GM18520 (cell line): ENCODE results near the gene DOCK6.

Source experiments
- ATAC-seq: cut with Tn5 transposase; IDR thresholded peaks from one replicate; pipeline ENCODE4 v1.9.1; 2021; ENCODE audit not compliant: unreplicated experiment

The DOCK6 gene

DNA sequence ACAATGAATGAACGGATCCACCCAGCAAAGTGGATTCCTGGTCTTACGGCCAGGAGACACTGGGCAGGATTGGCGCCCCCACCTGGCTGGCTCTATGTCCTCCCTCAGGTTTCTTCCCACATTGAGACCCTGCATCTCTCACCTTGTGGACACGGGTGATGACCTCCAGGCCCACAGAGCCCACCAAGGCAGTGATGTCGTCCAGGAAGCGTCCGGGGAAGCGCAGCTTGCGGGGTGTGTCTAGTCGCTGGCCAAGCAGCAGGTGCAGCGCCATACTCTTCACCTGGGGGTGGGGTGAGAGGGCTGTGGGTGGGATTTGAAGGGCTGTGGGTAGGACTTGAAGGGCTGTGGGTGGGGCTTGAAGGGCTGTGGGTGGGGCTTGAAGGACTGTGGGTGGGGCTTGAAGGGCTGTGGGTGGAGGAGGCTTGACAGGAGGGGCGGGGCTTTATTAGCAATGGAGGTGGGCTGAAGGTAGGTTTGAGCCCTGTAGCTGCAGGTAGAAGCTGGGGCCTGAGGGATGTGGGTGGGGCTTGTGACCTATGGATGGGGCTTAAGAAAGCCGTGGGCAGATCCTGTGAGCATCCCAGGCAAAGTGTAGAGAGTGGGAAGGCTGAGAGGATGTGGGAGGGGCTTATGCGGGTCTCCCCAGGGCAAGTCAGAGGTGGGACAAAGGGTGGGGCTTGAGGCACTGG, 35.0 kb downstream of the DOCK6 start:
- ATAC-seq = no peak

GRCh38 chr19:11226716-11227166, 35.6 kb downstream of the DOCK6 start:
- no peak for ATAC-seq

GRCh38 chr19:11225815-11226214, 36.5 kb downstream of the DOCK6 start:
- ATAC-seq = no peak

- no peak for ATAC-seq
Measured at GRCh38 chr19:11225172-11225571, 37.2 kb downstream of the DOCK6 start.

DNA sequence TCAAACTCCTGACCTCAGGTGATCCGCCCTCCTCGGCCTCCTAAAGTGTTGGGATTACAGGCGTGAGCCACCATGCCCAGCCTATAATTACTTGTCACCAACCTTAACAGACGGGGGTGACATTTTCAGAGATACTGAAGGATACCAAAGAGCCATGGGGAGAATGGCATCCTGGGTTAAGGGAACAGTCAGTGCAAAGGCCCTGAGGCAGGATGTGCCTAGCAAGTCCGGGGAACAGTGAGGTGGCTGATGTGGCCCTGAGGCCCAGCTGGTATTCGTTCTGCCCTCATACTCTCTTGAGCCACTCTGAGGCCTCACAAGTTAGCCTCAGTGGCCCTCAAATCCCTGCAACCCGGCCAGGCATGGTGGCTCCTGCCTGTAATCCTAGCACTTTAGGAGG, 37.9 kb downstream of the DOCK6 start:
- ATAC-seq = no peak

DNA sequence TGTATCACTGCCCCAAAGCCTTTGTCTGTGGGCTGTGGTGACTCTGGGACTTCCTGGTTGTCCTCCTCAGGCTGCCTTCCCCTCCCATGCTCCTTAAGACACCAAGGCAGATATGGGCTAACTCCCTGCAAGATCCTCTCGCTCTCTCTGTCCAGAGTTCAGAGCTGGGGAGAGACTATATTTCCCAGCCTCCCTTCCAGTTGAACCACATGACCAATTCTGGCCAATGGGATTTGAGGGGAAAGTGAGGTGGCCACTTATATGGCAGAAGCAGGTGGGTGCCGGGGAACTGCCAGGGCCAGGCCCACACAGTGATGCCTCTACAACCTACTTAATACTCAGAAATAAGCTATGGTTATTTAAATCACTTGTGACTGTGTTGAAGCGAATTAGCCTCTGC, 39.1 kb downstream of the DOCK6 start:
- no peak for ATAC-seq

GRCh38 chr19:11221082-11221598, 41.2 kb downstream of the DOCK6 start:
- ATAC-seq = no peak

DNA sequence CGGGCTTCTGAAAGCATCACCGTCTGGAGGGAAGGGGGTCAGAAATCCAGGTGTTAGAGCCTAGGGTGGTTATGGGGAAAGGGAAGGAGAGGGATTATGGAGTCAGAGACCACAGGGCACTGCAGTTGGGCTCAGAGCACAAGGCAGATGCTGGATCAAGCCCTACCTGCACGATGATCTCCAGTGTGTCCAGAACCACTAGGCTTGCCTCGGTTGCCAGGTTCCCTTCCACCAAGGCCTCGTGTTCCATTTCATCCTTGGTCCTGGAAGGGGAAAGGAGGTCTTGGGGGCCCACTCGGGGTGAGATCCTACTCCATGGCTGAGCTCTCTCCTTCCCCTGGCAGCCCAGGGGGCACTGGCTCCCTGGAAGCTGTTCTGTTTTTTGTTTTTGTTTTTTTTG, 47.9 kb downstream of the DOCK6 start:
- no peak for ATAC-seq

DNA sequence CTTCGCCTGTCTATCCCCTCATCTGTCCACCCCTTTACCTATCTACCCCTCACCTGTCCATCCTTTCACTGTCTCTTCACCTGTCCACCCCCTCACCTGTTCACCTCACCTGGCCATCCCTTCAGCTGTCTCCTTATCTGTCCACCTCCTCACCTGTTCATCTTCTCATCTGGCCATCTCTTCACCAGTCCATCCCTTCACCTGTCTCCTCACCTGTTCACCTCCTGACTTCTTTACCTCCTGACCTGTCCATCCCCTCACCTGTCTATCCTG, 51.7 kb downstream of the DOCK6 start:
- ATAC-seq = no peak

DNA sequence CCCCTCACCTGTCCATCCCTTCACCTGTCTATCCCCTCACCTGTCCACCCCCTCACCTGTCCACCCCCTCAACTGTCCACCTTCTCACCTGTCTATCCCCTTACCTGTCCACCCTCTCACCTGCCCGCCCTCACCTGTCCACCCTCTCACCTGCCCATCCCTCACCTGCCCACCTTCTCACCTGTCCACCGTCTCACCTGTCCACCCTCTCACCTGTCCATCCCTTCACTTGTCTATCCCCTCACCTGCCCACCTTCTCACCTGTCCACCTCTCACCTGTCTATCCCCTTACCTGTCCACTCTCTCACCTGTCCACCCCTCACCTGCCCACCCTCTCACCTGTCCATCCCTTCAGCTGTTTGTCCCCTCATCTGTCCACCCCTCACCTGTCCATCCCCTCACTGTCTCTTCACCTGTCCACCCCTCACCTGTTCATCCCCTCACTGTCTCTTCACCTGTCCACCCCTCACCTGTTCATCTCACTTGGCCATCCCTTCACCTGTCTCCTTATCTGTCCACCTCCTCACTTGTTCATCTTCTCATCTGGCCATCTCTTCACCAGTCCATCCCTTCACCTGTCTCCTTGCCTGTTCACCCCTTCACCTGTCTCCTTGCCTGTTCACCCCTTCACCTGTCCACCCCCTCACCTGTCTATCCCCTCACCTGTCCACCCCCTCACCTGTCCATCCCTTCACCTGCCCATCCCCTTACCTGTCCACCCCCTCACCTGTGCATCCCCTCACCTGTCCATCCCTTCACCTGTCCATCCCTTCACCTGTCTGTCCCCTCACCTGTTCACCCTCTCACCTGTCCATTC, 52.3 kb downstream of the DOCK6 start:
- ATAC-seq = no peak

DNA sequence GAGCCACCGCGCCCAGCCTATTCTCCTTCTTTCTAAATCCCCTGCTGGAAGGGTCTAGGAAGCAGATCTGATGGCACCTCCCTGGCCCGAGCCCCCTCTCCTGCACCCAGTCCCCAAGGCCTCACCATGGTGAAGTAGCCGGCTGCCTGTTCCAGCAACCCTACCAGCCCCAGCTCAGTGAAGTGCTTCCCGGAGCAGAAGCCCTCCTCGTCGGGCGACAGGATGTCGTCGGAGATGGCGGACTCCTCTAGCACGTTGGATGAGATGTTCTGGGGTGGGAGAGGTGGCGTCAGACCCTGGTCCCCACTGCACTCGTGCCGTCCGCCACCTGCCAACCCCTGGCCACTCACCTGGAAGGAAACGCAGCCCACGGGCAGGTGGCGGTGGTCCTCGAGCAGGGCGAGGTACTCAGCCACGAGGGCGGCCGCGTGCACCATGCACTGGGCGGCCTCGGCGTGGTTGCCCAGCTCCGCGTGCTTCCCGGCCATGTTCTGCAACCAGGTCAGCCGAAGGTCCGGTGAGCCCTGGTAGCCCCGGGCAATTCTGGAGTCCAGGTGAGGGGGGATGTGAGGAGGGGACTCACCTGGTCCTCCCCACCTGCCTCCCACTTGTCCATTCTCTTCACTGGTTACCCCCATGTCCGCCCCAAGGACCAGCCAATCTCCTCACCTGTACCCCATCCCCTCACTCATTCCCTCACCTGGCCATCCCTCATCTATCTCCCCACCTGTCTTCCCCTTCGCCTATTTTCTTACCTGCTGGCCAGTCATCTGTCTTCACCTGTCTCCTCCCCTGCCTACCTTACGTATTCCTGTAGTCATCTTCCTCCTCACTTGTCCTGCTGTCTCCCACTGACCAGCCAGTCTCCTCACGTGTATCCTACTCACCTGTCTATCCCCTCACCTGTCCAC, 53.5 kb downstream of the DOCK6 start:
- no peak for ATAC-seq

DNA sequence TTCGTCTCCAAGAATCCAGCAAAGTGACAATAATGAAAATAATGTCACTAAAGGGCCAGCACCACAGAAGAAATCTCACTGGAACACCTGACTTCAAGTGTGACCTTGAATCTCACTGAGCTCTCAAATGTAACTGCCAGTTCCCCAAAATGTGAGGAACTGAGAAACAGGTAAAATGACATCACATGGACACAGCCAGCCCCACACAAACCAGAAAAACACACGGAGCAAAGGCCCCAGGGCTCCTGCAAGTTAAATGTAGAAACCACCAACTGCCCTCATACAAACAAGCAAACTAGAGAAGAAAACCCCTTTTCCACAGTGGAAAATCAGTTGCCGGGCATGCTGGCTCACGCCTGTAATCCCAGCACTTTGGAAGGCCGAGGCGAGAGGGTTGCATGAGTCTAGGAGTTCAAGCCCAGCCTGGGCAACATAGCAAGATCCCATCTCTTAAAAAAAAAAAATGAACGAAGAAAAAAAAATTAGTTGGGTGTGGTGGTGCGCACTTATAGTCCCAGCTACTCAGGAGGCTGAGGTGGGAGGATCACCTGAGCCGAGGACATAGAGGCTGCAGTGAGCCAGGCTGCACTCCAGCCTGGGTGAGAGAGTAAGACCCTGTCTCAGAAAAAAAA, 56.3 kb downstream of the DOCK6 start:
- no peak for ATAC-seq

GRCh38 chr19:11204943-11205349, 57.4 kb downstream of the DOCK6 start:
- ATAC-seq = no peak

DNA sequence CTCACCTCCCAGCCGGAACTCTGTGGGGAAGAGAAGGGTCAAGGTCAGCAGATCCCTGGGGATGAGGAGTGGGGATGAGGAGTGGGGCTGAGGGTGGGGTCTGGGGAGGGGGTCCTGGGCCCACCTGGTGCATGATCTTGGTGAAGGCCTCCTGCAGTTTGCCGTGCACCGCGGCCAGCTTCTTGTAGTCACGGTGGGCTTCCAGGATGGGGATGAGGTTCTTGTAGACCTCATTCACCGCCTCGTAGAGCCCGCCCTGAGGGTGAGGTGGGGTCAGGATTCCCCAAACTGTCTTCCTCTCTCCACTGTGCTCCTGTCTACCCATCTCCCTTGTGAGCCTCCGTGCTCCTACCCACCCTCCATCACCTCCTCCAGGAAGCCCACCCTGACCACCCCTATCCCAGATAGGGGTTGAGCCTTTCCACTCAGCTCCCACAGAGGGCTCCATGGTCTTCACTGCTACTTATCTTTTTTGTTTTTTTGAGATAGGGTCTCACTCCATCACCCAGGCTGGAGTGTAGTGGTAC, 58.2 kb downstream of the DOCK6 start:
- no peak for ATAC-seq

GRCh38 chr19:11203194-11204075, 58.9 kb downstream of the DOCK6 start:
- no peak for ATAC-seq

DNA sequence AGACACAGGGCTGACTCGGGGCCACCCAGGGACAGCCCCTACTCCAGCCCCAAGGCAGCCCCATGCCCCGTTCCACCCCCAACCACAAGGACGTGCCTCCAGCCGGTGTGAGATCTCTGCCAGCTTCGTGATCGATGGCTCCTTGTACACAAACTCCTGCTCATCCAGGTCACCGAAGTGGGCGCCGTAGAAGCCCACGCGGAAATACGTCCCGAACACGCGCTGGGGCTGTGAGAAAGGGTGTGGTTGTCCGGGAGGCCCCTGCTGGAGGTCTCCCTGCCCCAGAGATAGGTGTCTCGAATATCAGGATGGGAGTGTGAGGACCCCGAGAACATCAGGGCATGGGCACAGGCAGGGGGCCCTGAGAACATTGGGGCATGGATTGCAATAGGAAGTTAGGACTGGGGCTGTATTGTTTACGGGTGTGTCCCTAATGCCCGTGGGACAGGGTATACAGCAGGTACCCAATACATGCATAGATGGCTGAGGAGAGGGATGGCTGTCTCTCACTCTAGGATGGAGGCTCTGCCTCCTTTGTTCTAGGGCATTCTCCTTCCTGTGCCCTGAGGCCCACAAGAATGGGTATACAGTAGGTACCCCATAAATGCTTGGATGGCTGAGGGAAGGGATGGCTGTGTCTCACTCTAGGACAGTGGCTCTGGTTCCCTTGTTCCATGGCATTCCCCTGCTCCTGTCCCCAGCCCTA, 59.7 kb downstream of the DOCK6 start:
- ATAC-seq = no peak

DNA sequence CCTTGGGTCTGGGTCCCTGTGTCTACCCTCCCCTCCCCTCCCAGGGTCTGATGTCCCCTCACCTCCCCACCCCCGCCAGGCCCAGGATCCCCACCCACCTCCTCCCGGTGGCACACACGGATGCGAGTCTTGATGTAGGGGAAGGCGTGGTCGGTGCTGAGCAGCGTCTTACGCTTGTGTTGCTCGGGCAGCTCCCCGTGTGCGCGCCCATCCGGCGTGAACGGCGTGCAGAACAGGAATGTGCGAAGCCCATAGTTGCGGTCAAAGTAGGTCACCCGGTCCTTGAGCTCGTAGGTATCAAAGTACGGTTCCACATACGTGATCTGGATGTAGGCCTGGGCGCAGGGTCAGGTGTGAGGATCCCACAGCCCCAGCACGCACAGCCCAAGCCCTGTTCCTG, 60.5 kb downstream of the DOCK6 start:
- ATAC-seq = no peak

DNA sequence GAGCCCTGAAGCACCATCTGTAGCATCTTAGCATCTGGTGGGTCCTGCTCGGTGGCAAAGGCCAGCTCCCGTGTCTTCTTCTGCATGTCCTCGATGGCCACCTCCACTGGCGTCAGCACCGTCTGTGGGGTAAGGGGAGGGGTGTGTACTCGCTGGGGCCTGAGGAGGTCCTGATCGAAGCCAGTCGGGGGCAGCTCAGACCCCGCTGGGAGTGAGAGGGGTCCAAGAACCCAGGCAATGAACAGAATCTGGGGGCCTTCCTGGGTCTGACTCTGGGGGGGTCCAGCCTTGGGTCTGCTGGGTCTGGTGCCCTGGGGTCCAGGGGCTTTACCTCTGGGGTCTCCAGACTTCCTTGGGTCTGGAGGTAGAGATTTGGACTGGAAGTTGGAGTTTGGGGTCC, 61.4 kb downstream of the DOCK6 start:
- no peak for ATAC-seq

DNA sequence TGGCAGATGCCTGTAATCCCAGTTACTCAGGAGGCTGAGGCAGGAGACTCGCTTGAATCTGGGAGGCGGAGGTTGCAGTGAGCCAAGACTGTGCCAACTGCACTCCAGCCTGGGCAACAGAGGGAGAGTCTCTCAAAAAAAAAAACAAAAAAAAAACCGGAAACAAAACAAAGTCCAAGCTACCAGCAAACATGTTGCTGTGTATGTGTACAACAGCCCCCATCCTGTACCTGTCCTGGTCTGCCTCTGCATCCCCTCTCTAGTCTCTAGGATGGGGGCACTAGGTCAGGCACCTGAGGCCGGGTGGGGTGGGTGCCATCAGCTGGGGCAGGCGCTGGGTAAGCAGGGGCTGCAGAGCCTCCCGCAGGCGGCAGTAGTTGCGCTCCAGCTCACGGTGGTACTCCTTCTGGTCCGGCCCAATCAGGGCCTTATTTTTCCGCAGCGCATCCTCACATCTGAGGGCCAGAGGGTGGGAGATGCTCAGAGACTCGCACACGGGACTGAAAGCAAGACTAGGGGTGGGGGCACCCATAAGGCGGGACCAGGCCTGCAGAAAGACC, 62.2 kb downstream of the DOCK6 start:
- ATAC-seq = no peak
